BLaER1 (cell line): Measurements from ENCODE around the gene TAAR2.

ENCODE experiments used
- H3K27ac ChIP-seq: shearing (Covaris generic); formaldehyde crosslinking; 2 replicates; pipeline ENCODE4 v1.8.1; 2022
- H3K27me3 ChIP-seq: shearing (Covaris generic); formaldehyde crosslinking; 2 replicates; pipeline ENCODE4 v1.8.1; 2022
- H3K36me3 ChIP-seq: shearing (Covaris generic); formaldehyde crosslinking; 2 replicates; pipeline ENCODE4 v1.8.1; 2022
- H3K4me1 ChIP-seq: shearing (Covaris generic); formaldehyde crosslinking; 2 replicates; pipeline ENCODE4 v1.8.1; 2022
- H3K4me2 ChIP-seq: shearing (Covaris generic); formaldehyde crosslinking; 2 replicates; pipeline ENCODE4 v1.8.1; 2022
- H3K4me3 ChIP-seq: shearing (Covaris generic); formaldehyde crosslinking; 2 replicates; pipeline ENCODE4 v1.8.1; 2022
- H3K9ac ChIP-seq: shearing (Covaris generic); formaldehyde crosslinking; 2 replicates; pipeline ENCODE4 v1.8.1; 2022
- H3K9me3 ChIP-seq: shearing (Covaris generic); formaldehyde crosslinking; 2 replicates; pipeline ENCODE4 v1.8.1; 2022
- H4K20me1 ChIP-seq: shearing (Covaris generic); formaldehyde crosslinking; 2 replicates; pipeline ENCODE4 v1.8.1; 2022
- Cebpa-rat ChIP-seq: shearing (Covaris generic); IDR thresholded peaks from 2 replicates; pipeline ENCODE4 v1.8.1; 2022

TAAR2 gene

DNA sequence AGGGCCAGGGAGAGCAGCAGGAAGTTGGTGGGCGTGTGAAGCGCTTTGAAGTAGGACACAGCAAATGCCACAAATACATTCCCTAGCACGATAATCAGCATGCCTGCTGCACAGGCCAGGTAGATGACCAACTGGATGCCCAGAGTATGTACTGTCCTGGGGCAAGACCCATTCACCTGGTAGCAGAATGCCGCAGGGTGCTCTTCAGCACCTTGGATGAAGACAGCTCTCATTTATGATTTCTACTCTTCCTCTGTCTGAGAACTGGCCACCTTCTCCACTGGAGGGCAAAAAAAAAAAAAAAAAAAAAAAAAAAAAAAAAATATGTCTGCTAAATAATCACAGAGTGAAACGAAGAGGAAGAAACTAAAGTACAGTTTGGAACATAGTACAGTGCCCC is 34.6 kb downstream of the TAAR2 start, which contains the start of gene TAAR5:
TSS of gene TAAR5 (minus strand) at position 288 of the 400 bp plus-strand sequence. CDS start at position 233, 55 bp downstream.
- Histone ChIP-seq H3K4me2 (no peak within 1 kb of the TSS), H3K27ac (no peak within 1 kb of the TSS), H4K20me1 (no peaks in the 10 kb centered on the region), H3K9me3 (no peaks in the 10 kb centered on the region), H3K27me3 (no peaks in the 10 kb centered on the region), H3K9ac (no peak within 1 kb of the TSS), H3K4me3 (no peak within 1 kb of the TSS), H3K36me3 (no peaks in the 10 kb centered on the region), H3K4me1 (no peaks in the 10 kb centered on the region)
- TF ChIP-seq Cebpa-rat = no peak

DNA sequence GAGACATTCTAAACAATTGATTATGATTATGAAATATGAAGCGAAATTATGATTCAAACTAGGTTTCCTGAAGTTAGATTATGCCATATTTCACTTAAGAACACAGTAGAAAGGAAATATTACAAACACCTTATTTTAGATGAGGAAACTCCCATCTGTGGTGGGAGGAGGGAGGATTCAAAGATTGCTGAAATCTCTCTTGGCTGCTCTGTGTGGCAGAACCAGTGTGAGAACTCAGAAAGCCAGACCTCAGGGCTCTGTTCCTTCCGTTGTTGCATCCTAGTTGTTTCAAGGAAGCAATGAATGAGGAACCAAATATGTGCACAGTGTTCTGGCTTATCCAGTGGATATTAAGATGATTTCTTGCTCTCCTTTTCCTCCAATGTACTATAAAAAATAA is 36.7 kb downstream of the TAAR2 start:
- no peaks in the 10 kb centered on the region for H3K27me3 ChIP-seq
- no peak overlapping the region for H3K9ac ChIP-seq
- no peaks in the 10 kb centered on the region for H4K20me1 ChIP-seq
- no peaks in the 10 kb centered on the region for H3K36me3 ChIP-seq
- TF ChIP-seq Cebpa-rat = no peak
- no peak overlapping the region for H3K27ac ChIP-seq
- H3K9me3 ChIP-seq = no peaks in the 10 kb centered on the region
- H3K4me2 ChIP-seq = no peak overlapping the region
- no peaks in the 10 kb centered on the region for H3K4me1 ChIP-seq
- H3K4me3 ChIP-seq = no peak overlapping the region

DNA sequence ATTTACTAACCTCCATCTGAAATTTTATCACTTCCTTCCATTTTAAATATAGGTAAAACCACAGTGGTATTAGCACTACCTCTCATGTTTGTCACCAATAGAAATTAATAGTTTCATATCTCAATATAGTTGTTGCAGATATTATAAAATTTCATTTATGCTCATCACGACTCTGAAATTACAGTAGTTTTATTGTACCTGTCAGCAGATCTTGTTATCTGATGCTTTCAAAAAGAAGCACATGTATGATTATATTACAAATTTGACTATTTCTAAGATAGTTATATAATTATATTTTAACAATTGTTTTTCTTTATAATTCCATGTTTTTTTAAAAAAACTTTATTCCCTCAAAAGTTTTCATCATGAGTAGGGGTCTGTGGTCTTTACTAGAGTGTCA is 39.4 kb downstream of the TAAR2 start:
- Histone ChIP-seq H4K20me1 (no peaks in the 10 kb centered on the region), H3K9me3 (no peaks in the 10 kb centered on the region), H3K4me1 (no peaks in the 10 kb centered on the region), H3K36me3 (no peaks in the 10 kb centered on the region), H3K4me3 (no peak overlapping the region), H3K27ac (no peak overlapping the region), H3K9ac (no peak overlapping the region), H3K27me3 (no peaks in the 10 kb centered on the region), H3K4me2 (no peak overlapping the region)
- TF ChIP-seq Cebpa-rat = no peak

DNA sequence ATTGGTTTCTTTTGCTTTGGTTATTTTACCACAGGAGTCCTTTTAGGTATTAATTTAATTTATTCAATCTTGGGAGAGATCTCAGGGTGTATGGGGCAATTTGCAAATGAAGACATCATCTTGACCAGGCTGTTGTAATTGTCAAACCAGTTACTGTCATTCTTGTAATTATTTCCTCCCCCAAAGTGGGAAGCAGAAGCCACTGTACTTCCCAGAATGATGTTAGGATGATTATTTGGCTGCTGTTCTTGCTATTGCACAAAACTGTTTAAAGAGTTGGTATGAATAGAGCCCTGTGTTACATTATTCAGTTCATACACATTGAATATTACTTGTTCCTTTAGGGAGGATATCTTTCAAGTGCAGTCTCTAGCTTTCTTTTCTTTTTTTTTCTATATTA is 52.3 kb downstream of the TAAR2 start:
- H3K36me3 ChIP-seq = no peaks in the 10 kb centered on the region
- no peak for TF ChIP-seq Cebpa-rat
- no peaks in the 10 kb centered on the region for H3K4me1 ChIP-seq
- H3K4me3 ChIP-seq = no peak overlapping the region
- no peak overlapping the region for H3K4me2 ChIP-seq
- H3K27ac ChIP-seq = no peak overlapping the region
- no peaks in the 10 kb centered on the region for H4K20me1 ChIP-seq
- no peaks in the 10 kb centered on the region for H3K9me3 ChIP-seq
- H3K27me3 ChIP-seq = no peaks in the 10 kb centered on the region
- H3K9ac ChIP-seq = no peak overlapping the region

DNA sequence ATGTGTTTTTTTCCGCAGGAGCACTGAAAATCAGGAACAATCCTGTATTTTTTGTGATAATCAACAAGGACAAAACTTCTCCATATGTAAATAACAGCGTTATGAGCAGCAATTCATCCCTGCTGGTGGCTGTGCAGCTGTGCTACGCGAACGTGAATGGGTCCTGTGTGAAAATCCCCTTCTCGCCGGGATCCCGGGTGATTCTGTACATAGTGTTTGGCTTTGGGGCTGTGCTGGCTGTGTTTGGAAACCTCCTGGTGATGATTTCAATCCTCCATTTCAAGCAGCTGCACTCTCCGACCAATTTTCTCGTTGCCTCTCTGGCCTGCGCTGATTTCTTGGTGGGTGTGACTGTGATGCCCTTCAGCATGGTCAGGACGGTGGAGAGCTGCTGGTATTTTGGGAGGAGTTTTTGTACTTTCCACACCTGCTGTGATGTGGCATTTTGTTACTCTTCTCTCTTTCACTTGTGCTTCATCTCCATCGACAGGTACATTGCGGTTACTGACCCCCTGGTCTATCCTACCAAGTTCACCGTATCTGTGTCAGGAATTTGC is 53.8 kb downstream of the TAAR2 start, which contains the start of gene TAAR6:
TSS of gene TAAR6 (plus strand) at position 102 of the 557 bp plus-strand sequence. CDS start at position 102, 0 bp downstream.
- no peaks in the 10 kb centered on the region for H3K9me3 ChIP-seq
- H3K4me3 ChIP-seq = no peak within 1 kb of the TSS
- H3K4me2 ChIP-seq = no peak within 1 kb of the TSS
- H3K36me3 ChIP-seq = no peaks in the 10 kb centered on the region
- no peak within 1 kb of the TSS for H3K9ac ChIP-seq
- H3K27ac ChIP-seq = no peak within 1 kb of the TSS
- TF ChIP-seq Cebpa-rat = no peak
- no peaks in the 10 kb centered on the region for H4K20me1 ChIP-seq
- H3K27me3 ChIP-seq = no peaks in the 10 kb centered on the region
- H3K4me1 ChIP-seq = no peaks in the 10 kb centered on the region

DNA sequence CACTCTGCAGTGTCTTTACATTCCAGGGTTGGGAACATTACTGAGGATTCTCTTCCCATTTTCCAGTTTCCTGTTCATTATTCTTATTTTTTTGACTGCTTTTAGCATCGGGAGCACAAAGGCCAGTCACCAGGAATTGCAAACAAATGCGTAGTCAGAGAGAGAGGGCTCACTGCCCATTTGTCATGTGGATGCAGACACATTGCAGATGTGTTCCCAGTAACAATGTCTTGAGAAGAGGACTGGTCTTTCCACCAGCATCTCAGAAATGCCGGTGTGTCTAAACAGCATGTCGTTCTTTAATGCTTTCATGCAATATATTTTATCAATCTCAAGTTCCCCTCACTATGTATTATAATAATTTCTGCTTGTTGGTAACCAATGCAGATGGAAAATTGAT is 54.9 kb downstream of the TAAR2 start:
- H3K4me2 ChIP-seq = no peak overlapping the region
- H3K27ac ChIP-seq = no peak overlapping the region
- H3K9ac ChIP-seq = no peak overlapping the region
- no peak overlapping the region for H3K4me3 ChIP-seq
- no peaks in the 10 kb centered on the region for H3K36me3 ChIP-seq
- no peaks in the 10 kb centered on the region for H3K4me1 ChIP-seq
- no peaks in the 10 kb centered on the region for H3K9me3 ChIP-seq
- no peaks in the 10 kb centered on the region for H4K20me1 ChIP-seq
- no peaks in the 10 kb centered on the region for H3K27me3 ChIP-seq
- no peak for TF ChIP-seq Cebpa-rat

DNA sequence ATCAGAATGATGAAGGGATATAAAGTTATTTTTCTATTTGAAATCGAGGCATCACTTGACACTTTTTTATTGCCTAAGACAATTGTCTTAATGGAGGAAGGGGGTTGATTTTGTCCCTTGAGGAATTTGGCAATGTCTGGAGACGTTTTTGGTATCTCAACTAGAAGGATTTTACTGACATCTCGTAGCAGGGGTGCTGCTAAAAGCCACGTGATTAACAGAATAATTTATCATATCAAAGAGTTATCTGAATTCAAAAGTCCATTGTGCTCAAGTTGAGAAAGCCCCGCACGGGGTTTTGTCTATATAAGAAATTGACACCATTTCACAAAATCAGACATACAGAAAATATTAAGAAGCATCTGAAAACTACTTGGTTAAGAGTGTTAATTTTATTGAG is 55.5 kb downstream of the TAAR2 start:
- no peak for TF ChIP-seq Cebpa-rat
- H3K27me3 ChIP-seq = no peaks in the 10 kb centered on the region
- no peak overlapping the region for H3K4me2 ChIP-seq
- H3K36me3 ChIP-seq = no peaks in the 10 kb centered on the region
- no peaks in the 10 kb centered on the region for H3K9me3 ChIP-seq
- no peak overlapping the region for H3K9ac ChIP-seq
- no peaks in the 10 kb centered on the region for H4K20me1 ChIP-seq
- H3K27ac ChIP-seq = no peak overlapping the region
- no peak overlapping the region for H3K4me3 ChIP-seq
- H3K4me1 ChIP-seq = no peaks in the 10 kb centered on the region

DNA sequence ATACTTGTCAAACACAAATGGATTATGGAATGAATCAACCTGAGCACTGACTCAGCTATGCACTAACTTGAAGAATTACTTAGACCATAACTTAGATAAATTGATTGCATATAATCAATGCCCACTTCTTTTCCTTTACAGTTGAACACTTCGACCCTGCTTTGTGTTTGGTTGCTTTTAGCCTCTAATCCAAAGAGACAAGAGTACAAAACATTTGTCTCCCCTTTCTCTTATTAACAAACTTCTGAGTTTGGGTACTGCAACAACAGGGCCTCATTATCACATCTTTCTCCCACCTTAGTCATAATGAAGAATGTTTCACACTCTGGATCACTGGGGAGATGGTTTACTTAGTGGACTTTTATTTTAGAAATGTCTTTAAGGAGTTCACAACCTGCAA is 56.5 kb downstream of the TAAR2 start:
- Histone ChIP-seq H3K4me1 (no peaks in the 10 kb centered on the region), H3K27ac (no peak overlapping the region), H3K4me3 (no peak overlapping the region), H3K36me3 (no peaks in the 10 kb centered on the region), H4K20me1 (no peaks in the 10 kb centered on the region), H3K9ac (no peak overlapping the region), H3K27me3 (no peaks in the 10 kb centered on the region), H3K9me3 (no peaks in the 10 kb centered on the region), H3K4me2 (no peak overlapping the region)
- TF ChIP-seq Cebpa-rat = no peak
